ENCODE data around the gene SEMA7A. TPM values are rescaled to one million over a fixed set of nuclear protein-coding genes. Genes with fewer than 3 reads are reported as not detected.

SEMA7A gene
- polyA plus RNA-seq, 1 of the 3 experiments (the other 2 are of a cell fraction): 1.3 TPM

DNA sequence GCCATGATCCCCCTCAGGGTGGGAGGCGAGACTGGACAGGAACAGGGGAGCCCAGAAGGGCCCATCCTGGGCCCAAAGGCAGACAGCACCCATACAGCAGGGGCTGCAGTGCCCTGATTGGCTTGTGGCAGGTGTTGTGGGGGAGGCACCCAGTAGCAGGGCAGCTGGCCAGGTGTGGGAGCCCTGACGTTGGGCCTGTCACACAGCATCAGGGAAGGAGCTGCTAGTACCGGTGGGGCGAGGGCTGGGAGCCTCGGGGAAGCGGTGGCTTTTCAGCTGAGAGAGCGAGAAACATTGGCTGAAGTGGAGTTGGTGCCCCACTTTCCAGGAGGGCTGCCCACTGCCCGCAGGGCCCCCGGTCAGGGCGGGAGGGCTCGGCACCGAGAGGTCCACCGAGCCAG, 46.6 kb downstream of the SEMA7A start:
- Histone ChIP-seq H3K27me3 (ENCODE audit: insufficient read depth) (no peaks in the 10 kb centered on the region), H3K4me2 (no peak overlapping the region), H3F3A (replicated peaks; ENCODE audit: insufficient read depth) (no peaks in the 10 kb centered on the region), H3K9me2 (no peaks in the 10 kb centered on the region), H2AFZ (ENCODE audit: low read depth) (no peak overlapping the region), H3K9ac (no peak overlapping the region), H4K20me1 (ENCODE audit: insufficient read depth) (no peaks in the 10 kb centered on the region), H3K4me3 (ENCODE audit: low read depth in 2 of 2, low read length in 1 of 2) (no peak overlapping the region), H3K9me3 (no peaks in the 10 kb centered on the region), H3K4me1 (ENCODE audit: control insufficient read depth in 1 of 2, insufficient read depth in 2 of 2, low read depth in 1 of 2, low read length in 1 of 2) (peaks cover 0 to 34% of the 10 kb centered on the region in 2 experiments; a peak in 1 of 4 replicates), H3K27ac (ENCODE audit: low read depth in 2 of 2, low read length in 1 of 2) (no peak overlapping the region), H3K79me2 (ENCODE audit: insufficient read depth) (no peaks in the 10 kb centered on the region), H3K36me3 (replicated peaks in 1 of 2; ENCODE audit: control insufficient read depth in 1 of 2, insufficient read depth in 2 of 2, low read length in 1 of 2) (no peaks in the 10 kb centered on the region)
- TF ChIP-seq RXRA (IDR thresholded peaks at IDR 0.05; ENCODE audit: borderline replicate concordance, low read depth) (no peak), FOSL2 (IDR thresholded peaks at IDR 0.05; ENCODE audit: borderline replicate concordance, low read depth) (no peak), NRF1 (IDR thresholded peaks at IDR 0.05; ENCODE audit: low read depth, low read length) (no peak), POLR2AphosphoS5 (IDR thresholded peaks at IDR 0.05; ENCODE audit: low read depth, low read length) (no peak), ELF1 (IDR thresholded peaks at IDR 0.05) (no peak), TCF12 (IDR thresholded peaks at IDR 0.05) (no peak), RFX5 (IDR thresholded peaks at IDR 0.05; ENCODE audit: low read length) (no peak), NFIC (IDR thresholded peaks at IDR 0.05; ENCODE audit: borderline replicate concordance) (no peak), MXI1 (IDR thresholded peaks at IDR 0.05; ENCODE audit: low read depth, low read length) (no peak), GABPA (IDR thresholded peaks at IDR 0.05; ENCODE audit: low read depth) (no peak), YY1 (IDR thresholded peaks at IDR 0.05; ENCODE audit: low read depth) (no peak), FOXM1 (IDR thresholded peaks at IDR 0.05; ENCODE audit: low read depth) (no peak), FOXJ3 (CRISPR knock-in tag; IDR thresholded peaks at IDR 0.05) (no peak), SIN3A (IDR thresholded peaks at IDR 0.05; ENCODE audit: borderline replicate concordance, low read depth, low read length) (no peak), TAF1 (IDR thresholded peaks at IDR 0.05; ENCODE audit: borderline replicate concordance, low read depth, low read length) (no peak), RAD21 (IDR thresholded peaks at IDR 0.05; ENCODE audit: low read length) (no peak)
- TF ChIP-seq, protein P1, sequence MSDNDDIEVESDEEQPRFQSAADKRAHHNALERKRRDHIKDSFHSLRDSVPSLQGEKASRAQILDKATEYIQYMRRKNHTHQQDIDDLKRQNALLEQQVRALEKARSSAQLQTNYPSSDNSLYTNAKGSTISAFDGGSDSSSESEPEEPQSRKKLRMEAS (IDR thresholded peaks at IDR 0.05; ENCODE audit: low read depth): no peak
- TF ChIP-seq, protein P2, sequence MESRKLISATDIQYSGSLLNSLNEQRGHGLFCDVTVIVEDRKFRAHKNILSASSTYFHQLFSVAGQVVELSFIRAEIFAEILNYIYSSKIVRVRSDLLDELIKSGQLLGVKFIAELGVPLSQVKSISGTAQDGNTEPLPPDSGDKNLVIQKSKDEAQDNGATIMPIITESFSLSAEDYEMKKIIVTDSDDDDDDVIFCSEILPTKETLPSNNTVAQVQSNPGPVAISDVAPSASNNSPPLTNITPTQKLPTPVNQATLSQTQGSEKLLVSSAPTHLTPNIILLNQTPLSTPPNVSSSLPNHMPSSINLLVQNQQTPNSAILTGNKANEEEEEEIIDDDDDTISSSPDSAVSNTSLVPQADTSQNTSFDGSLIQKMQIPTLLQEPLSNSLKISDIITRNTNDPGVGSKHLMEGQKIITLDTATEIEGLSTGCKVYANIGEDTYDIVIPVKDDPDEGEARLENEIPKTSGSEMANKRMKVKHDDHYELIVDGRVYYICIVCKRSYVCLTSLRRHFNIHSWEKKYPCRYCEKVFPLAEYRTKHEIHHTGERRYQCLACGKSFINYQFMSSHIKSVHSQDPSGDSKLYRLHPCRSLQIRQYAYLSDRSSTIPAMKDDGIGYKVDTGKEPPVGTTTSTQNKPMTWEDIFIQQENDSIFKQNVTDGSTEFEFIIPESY (IDR thresholded peaks at IDR 0.05; ENCODE audit: borderline replicate concordance, low read depth): no peak
- WGBS (ENCODE audit: low lambda C conversion rate): 89% methylated on average over 7 of the region's 13 CpGs
- ChIA-PET POLR2A (no interaction called here), CTCF (interaction anchor here (3.9 to 23.8 kb wide), 2 partner anchors 12 to 57 kb away, joined by 38 to 779 read pairs; partner anchors contain the start of genes SEMA7A and UBL7)
- DNase-seq: no peak
